ENCODE data around the gene PTP4A2. TPM values are rescaled to one million over a fixed set of nuclear protein-coding genes. Genes with fewer than 3 reads are reported as not detected.

PTP4A2 gene
- total and polyA plus RNA-seq, 2 of the 13 experiments (the other 11 are each of a cell fraction or from before 2014, with no cell fraction given), result 173 to 225 TPM

- TF ChIP-seq DZIP1 (CRISPR knock-in tag; IDR thresholded peaks at IDR 0.05), result no peak
- no peak for TF ChIP-seq ZNF431 (CRISPR knock-in tag; IDR thresholded peaks at IDR 0.05; ENCODE audit: borderline replicate concordance, low read depth)
- no peak for TF ChIP-seq HNRNPL (IDR thresholded peaks at IDR 0.05; ENCODE audit: low read depth, low read length)
- TF ChIP-seq EP300 (IDR thresholded peaks at IDR 0.05; ENCODE audit: low read depth in 2 of 2, low read length in 2 of 2), result peak in 1 of 2 experiments; percentile 11; a peak in 1 of 4 replicates
- no peak; the same call in 1 of the 2 replicates for TF ChIP-seq EP300 (CRISPR knock-in tag; IDR thresholded peaks at IDR 0.05; ENCODE audit: borderline replicate concordance)
- no peak; the same call in 1 of the 2 replicates for TF ChIP-seq NFKB2 (CRISPR knock-in tag; IDR thresholded peaks at IDR 0.05; ENCODE audit: borderline replicate concordance)
- no peak for TF ChIP-seq ZNF713 (CRISPR knock-in tag; IDR thresholded peaks at IDR 0.05)
- no peak for TF ChIP-seq RFXANK (CRISPR knock-in tag; IDR thresholded peaks at IDR 0.05)
- TF ChIP-seq, protein P1, sequence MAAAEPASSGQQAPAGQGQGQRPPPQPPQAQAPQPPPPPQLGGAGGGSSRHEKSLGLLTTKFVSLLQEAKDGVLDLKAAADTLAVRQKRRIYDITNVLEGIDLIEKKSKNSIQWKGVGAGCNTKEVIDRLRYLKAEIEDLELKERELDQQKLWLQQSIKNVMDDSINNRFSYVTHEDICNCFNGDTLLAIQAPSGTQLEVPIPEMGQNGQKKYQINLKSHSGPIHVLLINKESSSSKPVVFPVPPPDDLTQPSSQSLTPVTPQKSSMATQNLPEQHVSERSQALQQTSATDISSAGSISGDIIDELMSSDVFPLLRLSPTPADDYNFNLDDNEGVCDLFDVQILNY (CRISPR knock-in tag; conservative IDR thresholded peaks at IDR 0.05), result no peak
- TF ChIP-seq, protein P2, sequence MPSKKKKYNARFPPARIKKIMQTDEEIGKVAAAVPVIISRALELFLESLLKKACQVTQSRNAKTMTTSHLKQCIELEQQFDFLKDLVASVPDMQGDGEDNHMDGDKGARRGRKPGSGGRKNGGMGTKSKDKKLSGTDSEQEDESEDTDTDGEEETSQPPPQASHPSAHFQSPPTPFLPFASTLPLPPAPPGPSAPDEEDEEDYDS (CRISPR knock-in tag; IDR thresholded peaks at IDR 0.05), result peak; percentile 61
- no peak for TF ChIP-seq ZNF720 (CRISPR knock-in tag; IDR thresholded peaks at IDR 0.05)
- TF ChIP-seq TAF15 (IDR thresholded peaks at IDR 0.05; ENCODE audit: low read depth, low read length, poor library complexity, severe bottlenecking), result no peak
- no peak for TF ChIP-seq SOX13 (IDR thresholded peaks at IDR 0.05)
- no peak for TF ChIP-seq SOX13 (CRISPR knock-in tag; conservative IDR thresholded peaks at IDR 0.05 in 1 of 2, IDR thresholded peaks at IDR 0.05 in 1 of 2)
- TF ChIP-seq, protein P3, sequence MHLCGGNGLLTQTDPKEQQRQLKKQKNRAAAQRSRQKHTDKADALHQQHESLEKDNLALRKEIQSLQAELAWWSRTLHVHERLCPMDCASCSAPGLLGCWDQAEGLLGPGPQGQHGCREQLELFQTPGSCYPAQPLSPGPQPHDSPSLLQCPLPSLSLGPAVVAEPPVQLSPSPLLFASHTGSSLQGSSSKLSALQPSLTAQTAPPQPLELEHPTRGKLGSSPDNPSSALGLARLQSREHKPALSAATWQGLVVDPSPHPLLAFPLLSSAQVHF (CRISPR knock-in tag; IDR thresholded peaks at IDR 0.05), result no peak
- peak in 1 of 2 experiments; percentile 63; a peak in 1 of 4 replicates for TF ChIP-seq KLF16 (CRISPR knock-in tag; IDR thresholded peaks at IDR 0.05)
- TF ChIP-seq, protein P4, sequence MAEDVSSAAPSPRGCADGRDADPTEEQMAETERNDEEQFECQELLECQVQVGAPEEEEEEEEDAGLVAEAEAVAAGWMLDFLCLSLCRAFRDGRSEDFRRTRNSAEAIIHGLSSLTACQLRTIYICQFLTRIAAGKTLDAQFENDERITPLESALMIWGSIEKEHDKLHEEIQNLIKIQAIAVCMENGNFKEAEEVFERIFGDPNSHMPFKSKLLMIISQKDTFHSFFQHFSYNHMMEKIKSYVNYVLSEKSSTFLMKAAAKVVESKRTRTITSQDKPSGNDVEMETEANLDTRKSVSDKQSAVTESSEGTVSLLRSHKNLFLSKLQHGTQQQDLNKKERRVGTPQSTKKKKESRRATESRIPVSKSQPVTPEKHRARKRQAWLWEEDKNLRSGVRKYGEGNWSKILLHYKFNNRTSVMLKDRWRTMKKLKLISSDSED (CRISPR knock-in tag; IDR thresholded peaks at IDR 0.05), result no peak
- peak; percentile 35; the same call in 1 of the 2 replicates for TF ChIP-seq NCOA2 (CRISPR knock-in tag; IDR thresholded peaks at IDR 0.05)
- TF ChIP-seq, protein P5, sequence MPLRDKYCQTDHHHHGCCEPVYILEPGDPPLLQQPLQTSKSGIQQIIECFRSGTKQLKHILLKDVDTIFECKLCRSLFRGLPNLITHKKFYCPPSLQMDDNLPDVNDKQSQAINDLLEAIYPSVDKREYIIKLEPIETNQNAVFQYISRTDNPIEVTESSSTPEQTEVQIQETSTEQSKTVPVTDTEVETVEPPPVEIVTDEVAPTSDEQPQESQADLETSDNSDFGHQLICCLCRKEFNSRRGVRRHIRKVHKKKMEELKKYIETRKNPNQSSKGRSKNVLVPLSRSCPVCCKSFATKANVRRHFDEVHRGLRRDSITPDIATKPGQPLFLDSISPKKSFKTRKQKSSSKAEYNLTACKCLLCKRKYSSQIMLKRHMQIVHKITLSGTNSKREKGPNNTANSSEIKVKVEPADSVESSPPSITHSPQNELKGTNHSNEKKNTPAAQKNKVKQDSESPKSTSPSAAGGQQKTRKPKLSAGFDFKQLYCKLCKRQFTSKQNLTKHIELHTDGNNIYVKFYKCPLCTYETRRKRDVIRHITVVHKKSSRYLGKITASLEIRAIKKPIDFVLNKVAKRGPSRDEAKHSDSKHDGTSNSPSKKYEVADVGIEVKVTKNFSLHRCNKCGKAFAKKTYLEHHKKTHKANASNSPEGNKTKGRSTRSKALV (CRISPR knock-in tag; IDR thresholded peaks at IDR 0.05), result no peak
- TF ChIP-seq, protein P6, sequence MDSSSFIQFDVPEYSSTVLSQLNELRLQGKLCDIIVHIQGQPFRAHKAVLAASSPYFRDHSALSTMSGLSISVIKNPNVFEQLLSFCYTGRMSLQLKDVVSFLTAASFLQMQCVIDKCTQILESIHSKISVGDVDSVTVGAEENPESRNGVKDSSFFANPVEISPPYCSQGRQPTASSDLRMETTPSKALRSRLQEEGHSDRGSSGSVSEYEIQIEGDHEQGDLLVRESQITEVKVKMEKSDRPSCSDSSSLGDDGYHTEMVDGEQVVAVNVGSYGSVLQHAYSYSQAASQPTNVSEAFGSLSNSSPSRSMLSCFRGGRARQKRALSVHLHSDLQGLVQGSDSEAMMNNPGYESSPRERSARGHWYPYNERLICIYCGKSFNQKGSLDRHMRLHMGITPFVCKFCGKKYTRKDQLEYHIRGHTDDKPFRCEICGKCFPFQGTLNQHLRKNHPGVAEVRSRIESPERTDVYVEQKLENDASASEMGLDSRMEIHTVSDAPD (CRISPR knock-in tag; IDR thresholded peaks at IDR 0.05), result no peak
These were observed 16.6 kb upstream of the PTP4A2 start (continued) for GRCh38 chr1:31954607-31955283.

Measured in HepG2 (cell line).